Subcutaneous adipose tissue (tissue), 4 donors: ENCODE results near the gene TMEM18. TPM values are rescaled to one million over a fixed set of nuclear protein-coding genes. Genes with fewer than 3 reads are reported as not detected.

Source experiments
- CTCF ChIP-seq: fragments of 450-650 bp; IDR thresholded peaks from one replicate; pipeline ENCODE4 v1.5.1; 2016; ENCODE audit warnings: low read depth, mild to moderate bottlenecking, control low read depth, antibody characterized with exemption, moderate library complexity
- total RNA-seq, 4 donors: library from RNA; depleted of rRNA; stranded (reverse); fragments of >200 nt; gene quantifications; one replicate each; pipeline ENCODE4 v1.1.0, GENCODE V29; 2016

The TMEM18 gene
- total RNA-seq, 4 donors from 2014 or later, result 11.9 to 29.9 (median 15.1) TPM

- no peak for TF ChIP-seq CTCF
These were observed 5.0 kb upstream of the TMEM18 start for GRCh38 chr2:682226-682625.

- TF ChIP-seq CTCF, result no peak
These were observed 4.1 kb upstream of the TMEM18 start for GRCh38 chr2:681312-681711.

DNA sequence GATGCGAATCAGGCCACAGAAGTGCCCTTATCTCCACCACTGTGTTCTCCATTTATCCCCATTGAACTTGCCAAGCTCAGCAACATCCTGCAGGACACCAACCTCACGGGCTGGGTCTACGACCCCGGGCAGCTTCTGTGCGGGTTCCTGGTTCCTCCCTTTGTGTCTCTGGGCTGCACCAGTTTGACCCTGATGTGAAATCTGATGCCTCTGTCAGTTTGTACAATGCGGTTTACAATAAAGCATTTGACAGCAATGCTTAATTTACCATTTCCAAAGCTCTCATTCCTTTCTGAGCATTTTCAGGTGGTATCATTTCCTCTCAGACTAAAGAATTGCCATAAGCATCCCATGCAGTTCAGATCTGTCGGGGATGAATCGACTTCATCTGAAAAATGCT lies 3.3 kb upstream of the TMEM18 start:
- no peak for TF ChIP-seq CTCF

- TF ChIP-seq CTCF, result no peak
These were observed 1.8 kb upstream of the TMEM18 start for GRCh38 chr2:678964-679363.

DNA sequence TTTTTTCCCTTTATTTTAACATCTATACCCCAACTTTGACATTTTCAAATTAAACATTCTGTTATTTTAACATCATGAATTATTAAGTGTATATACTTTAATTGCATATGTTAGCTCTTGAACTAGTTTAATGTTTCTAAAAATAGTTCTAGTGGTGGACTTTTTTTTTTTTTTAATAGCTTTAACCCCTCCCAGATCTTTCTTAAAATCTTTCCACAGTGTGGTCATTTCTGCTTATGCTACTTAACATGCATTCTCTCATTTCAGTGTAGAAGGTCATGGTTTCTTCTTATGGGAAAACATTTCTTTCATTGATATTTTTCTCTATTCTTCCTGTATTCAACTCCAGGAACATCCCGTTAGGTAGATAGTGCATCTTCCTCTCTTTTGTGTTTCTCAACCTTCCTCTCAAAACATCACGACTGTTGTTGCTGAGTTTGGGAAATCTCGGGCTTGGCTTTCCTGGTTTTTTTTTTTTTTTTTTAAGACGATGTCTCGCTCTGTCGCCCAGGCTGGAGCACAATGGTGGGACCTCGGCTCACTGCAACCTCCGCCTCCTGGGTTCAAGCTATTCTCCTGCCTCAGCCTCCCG lies 849 bp upstream of the TMEM18 start:
- TF ChIP-seq CTCF, result no peak

DNA sequence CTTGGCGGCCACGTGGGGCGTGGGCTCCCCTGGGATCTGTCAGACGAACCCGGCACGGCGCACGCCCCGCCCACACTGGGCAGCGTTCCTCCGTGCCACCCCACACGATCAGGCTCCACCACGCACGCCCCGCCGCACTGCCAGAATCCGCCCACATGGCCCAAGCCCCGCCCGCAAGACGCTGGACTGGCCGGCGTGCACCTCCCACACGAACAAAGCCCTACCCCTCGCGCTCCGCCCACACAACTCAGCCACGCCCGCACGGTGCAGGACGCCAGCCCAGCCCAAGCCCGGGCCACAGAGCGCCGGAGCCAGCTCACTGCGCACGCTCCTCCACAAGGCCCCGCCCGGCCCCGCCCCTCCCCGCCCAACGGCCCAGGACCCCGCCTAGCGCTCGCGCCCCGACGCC lies 555 bp downstream of the TMEM18 start:
- no peak for TF ChIP-seq CTCF

- no peak for TF ChIP-seq CTCF
These were observed 1.1 kb downstream of the TMEM18 start for GRCh38 chr2:675982-676646.
